GM23338 (cell line): ENCODE measurements around the gene GET4. TPM values are rescaled to one million over a fixed set of nuclear protein-coding genes. Genes with fewer than 3 reads are reported as not detected.

Experiments
- ATAC-seq: fragments of 200-7000 bp; cut with Tn5 transposase; 3 replicates; pipeline ENCODE4 v1.9.1; 2020
- DNase-seq: peaks from one replicate; pipeline ENCODE4 v3.0.0-alpha.2; 2015; ENCODE audit warnings: low spot score
- H2AFZ ChIP-seq: fragments of 200-600 bp; sonication (generic); 2 replicates; pipeline ENCODE4 v1.8.0; 2016; ENCODE audit warnings: antibody characterized with exemption, mild to moderate bottlenecking, moderate library complexity
- H3F3A ChIP-seq: fragments of 200-600 bp; sonication (generic); replicated peaks from 2 replicates; pipeline ENCODE4 v1.8.0; 2017; ENCODE audit warnings: antibody characterized with exemption, mixed run types, low read depth
- H3K27ac ChIP-seq: fragments of 200-600 bp; sonication (generic); 2 replicates; pipeline ENCODE4 v1.6.1; 2016; ENCODE audit warnings: low read depth
- H3K27me3 ChIP-seq: fragments of 200-600 bp; sonication (generic); 2 replicates; pipeline ENCODE4 v1.8.0; 2016; ENCODE audit warnings: mild to moderate bottlenecking, mixed run types, moderate library complexity; ENCODE audit not compliant: insufficient read depth
- H3K36me3 ChIP-seq: fragments of 200-600 bp; sonication (generic); 2 replicates; pipeline ENCODE4 v1.8.0; 2016; ENCODE audit warnings: mild to moderate bottlenecking; ENCODE audit not compliant: insufficient read depth
- H3K4me1 ChIP-seq: fragments of 200-600 bp; sonication (generic); 2 replicates; pipeline ENCODE4 v1.8.0; 2016; ENCODE audit warnings: mild to moderate bottlenecking, moderate library complexity; ENCODE audit not compliant: insufficient read depth
- H3K4me2 ChIP-seq: fragments of 200-600 bp; sonication (generic); 2 replicates; pipeline ENCODE4 v1.7.1; 2017; ENCODE audit warnings: mixed run types
- H3K4me3 ChIP-seq: fragments of 200-600 bp; sonication (generic); 2 replicates; pipeline ENCODE4 v1.6.1; 2016; ENCODE audit warnings: mixed run types
- H3K79me2 ChIP-seq: fragments of 200-600 bp; sonication (generic); replicated peaks from 2 replicates; pipeline ENCODE4 v1.8.0; 2017; ENCODE audit warnings: mild to moderate bottlenecking; ENCODE audit not compliant: insufficient read depth
- H3K9me2 ChIP-seq: fragments of 200-600 bp; sonication (generic); 2 replicates; pipeline ENCODE4 v1.8.0; 2017; ENCODE audit not compliant: insufficient read depth
- H4K20me1 ChIP-seq: fragments of 200-600 bp; sonication (generic); replicated peaks from 2 replicates; pipeline ENCODE4 v1.8.0; 2017; ENCODE audit warnings: mild to moderate bottlenecking; ENCODE audit not compliant: insufficient read depth
- H3K27ac Mint-ChIP-seq: 2 replicates; pipeline ENCODE4 v1.8.0; 2020; ENCODE audit warnings: inconsistent platforms, mild to moderate bottlenecking, moderate library complexity, mixed read lengths
- H3K27me3 Mint-ChIP-seq: 3 replicates; pipeline ENCODE4 v1.8.0; 2022; ENCODE audit warnings: low read depth, mild to moderate bottlenecking, moderate library complexity, mixed read lengths, inconsistent platforms; ENCODE audit not compliant: insufficient read depth, poor library complexity
- H3K36me3 Mint-ChIP-seq: 3 replicates; pipeline ENCODE4 v1.8.0; 2021; ENCODE audit warnings: low read depth, mild to moderate bottlenecking, inconsistent platforms, moderate library complexity, mixed read lengths
- H3K4me1 Mint-ChIP-seq: 3 replicates; pipeline ENCODE4 v1.8.0; 2020; ENCODE audit warnings: mild to moderate bottlenecking, inconsistent platforms, mixed read lengths
- H3K4me3 Mint-ChIP-seq: 3 replicates; pipeline ENCODE4 v1.8.0; 2021; ENCODE audit warnings: moderate library complexity, mild to moderate bottlenecking, inconsistent platforms, mixed read lengths
- H3K9me3 Mint-ChIP-seq: 3 replicates; pipeline ENCODE4 v1.8.0; 2020; ENCODE audit warnings: moderate library complexity, mild to moderate bottlenecking, inconsistent platforms, mixed read lengths
- CREB1 ChIP-seq: fragments of 250-450 bp; sonication (Bioruptor Pico); IDR thresholded peaks from 2 replicates; pipeline ENCODE4 v1.5.0; 2020; ENCODE audit warnings: low read depth, mild to moderate bottlenecking, moderate library complexity
- EZH2 ChIP-seq: fragments of 200-600 bp; sonication (generic); IDR thresholded peaks from one replicate; pipeline ENCODE4 v1.8.0; 2017; ENCODE audit warnings: antibody characterized with exemption, mild to moderate bottlenecking, low read depth; ENCODE audit not compliant: unreplicated experiment
- EZH2phosphoT487 ChIP-seq: fragments of 200-600 bp; sonication (generic); IDR thresholded peaks from one replicate; pipeline ENCODE4 v1.8.1; 2018; ENCODE audit warnings: antibody characterized with exemption; ENCODE audit not compliant: unreplicated experiment
- JUNB ChIP-seq: IDR thresholded peaks from one replicate; pipeline ENCODE4 v1.6.1; 2016; ENCODE audit warnings: antibody characterized with exemption; ENCODE audit not compliant: unreplicated experiment
- NANOG ChIP-seq: IDR thresholded peaks from 2 replicates; pipeline ENCODE4 v1.6.1; 2016; ENCODE audit warnings: antibody characterized with exemption, borderline replicate concordance
- POLR2AphosphoS5 ChIP-seq: IDR thresholded peaks from 2 replicates; pipeline ENCODE4 v1.6.1; 2016; ENCODE audit warnings: antibody characterized with exemption, low read depth
- STAT1 ChIP-seq: IDR thresholded peaks from one replicate; pipeline ENCODE4 v1.6.1; 2016; ENCODE audit warnings: antibody characterized with exemption; ENCODE audit not compliant: unreplicated experiment
- ZNF114 ChIP-seq: fragments of 250-450 bp; sonication (Bioruptor Pico); IDR thresholded peaks from 2 replicates; pipeline ENCODE4 v1.5.0; 2020; ENCODE audit warnings: mild to moderate bottlenecking, moderate library complexity
- ZNF331 ChIP-seq: fragments of 250-450 bp; sonication (Bioruptor Pico); IDR thresholded peaks from 2 replicates; pipeline ENCODE4 v1.5.0; 2020; ENCODE audit warnings: low read depth, mild to moderate bottlenecking, moderate library complexity
- polyA plus RNA-seq: library from polyadenylated mRNA; unstranded; fragments of >200 nt; fragmentation: Nextera tagmentation; extraction: Ambion mirVana; gene quantifications from 2 replicates; pipeline ENCODE4 v1.2.1, GENCODE V29; 2016
- total RNA-seq: library from RNA; depleted of rRNA; stranded (reverse); fragments of >200 nt; shearing (Covaris generic); gene quantifications from 2 replicates; pipeline ENCODE4 v1.2.3, GENCODE V29; 2014
- TF ChIP-seq, protein P1 (sequence below): fragments of 250-450 bp; sonication (Bioruptor Pico); IDR thresholded peaks from 2 replicates; pipeline ENCODE4 v1.5.0; 2020; ENCODE audit warnings: mild to moderate bottlenecking, moderate library complexity
- TF ChIP-seq, protein P2 (sequence below), 2 experiments: fragments of 200-600 bp in 1 of 2; sonication (generic) in 1 of 2; conservative IDR thresholded peaks; 2 replicates each; pipeline versions ENCODE4 v1.5.1 to v1.6.1; 2016 to 2017; ENCODE audit warnings: antibody characterized with exemption in 2 of 2, low read depth in 2 of 2, mild to moderate bottlenecking in 2 of 2, moderate library complexity in 1 of 2
- TF ChIP-seq, protein P3 (sequence below): IDR thresholded peaks from one replicate; pipeline ENCODE4 v1.6.1; 2018; ENCODE audit warnings: antibody characterized with exemption; ENCODE audit not compliant: unreplicated experiment
- TF ChIP-seq, protein P4 (sequence below): IDR thresholded peaks from 2 replicates; pipeline ENCODE4 v1.6.1; 2016; ENCODE audit warnings: antibody characterized with exemption

GET4 gene
- total and polyA plus RNA-seq, 2 experiments from 2014 or later, result 48.0 to 79.1 TPM

DNA sequence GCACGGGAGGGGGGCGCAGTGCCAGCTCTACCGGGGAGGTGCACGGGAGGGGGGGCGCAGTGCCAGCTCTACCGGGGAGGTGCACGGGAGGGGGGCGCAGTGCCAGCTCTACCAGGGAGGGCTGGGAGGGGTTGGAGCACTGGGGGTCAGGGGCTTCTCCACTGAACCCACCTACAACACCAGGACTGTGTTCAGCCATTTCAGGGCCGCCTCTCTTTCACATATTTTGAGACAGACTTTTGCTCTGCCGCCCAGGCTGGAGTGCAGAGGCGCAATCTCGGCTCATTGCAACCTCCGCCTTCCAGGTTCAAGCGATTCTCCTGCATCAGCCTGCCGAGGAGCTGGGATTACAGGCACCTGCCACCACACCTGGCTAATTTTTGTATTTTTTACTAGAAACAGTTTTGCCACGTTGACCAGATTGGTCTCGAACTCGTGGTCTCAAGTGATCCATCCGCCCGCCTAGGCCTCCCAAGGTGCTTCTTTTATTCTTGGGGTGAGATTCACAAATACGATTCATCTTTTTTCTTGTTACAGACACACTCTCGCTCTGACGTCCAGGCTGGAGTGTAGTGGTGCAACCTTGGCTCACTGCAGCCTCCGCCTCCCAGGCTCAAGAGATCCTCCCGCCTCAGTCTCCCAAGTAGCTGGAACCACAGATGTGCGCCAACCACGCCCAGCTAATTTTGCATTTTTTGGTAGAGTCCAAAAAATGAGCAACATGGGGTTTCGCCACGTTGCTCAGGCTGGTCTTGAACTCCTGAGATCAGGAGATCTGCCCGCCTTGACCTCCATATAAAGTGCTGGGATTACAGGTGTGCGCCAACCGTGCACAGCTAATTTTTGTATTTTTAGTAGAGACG, 41.1 kb downstream of the GET4 start:
- Histone ChIP-seq H3K27me3 (no peaks in the 10 kb centered on the region), H3K4me3 (no peak overlapping the region), H3K27ac (no peak overlapping the region), H3K9me2 (no peaks in the 10 kb centered on the region), H4K20me1 (no peaks in the 10 kb centered on the region), H3K4me2 (no peak overlapping the region), H3K36me3 (no peaks in the 10 kb centered on the region), H3F3A (no peaks in the 10 kb centered on the region), H3K4me1 (no peaks in the 10 kb centered on the region), H2AFZ (no peak overlapping the region), H3K79me2 (no peaks in the 10 kb centered on the region)
- no peaks in the 10 kb centered on the region; the same call in 2 of the 3 replicates for H3K4me1 Mint-ChIP-seq
- no peak for TF ChIP-seq POLR2AphosphoS5
- no peak for TF ChIP-seq EZH2phosphoT487
- TF ChIP-seq EZH2, result no peak
- TF ChIP-seq STAT1, result no peak
- TF ChIP-seq, protein P1, sequence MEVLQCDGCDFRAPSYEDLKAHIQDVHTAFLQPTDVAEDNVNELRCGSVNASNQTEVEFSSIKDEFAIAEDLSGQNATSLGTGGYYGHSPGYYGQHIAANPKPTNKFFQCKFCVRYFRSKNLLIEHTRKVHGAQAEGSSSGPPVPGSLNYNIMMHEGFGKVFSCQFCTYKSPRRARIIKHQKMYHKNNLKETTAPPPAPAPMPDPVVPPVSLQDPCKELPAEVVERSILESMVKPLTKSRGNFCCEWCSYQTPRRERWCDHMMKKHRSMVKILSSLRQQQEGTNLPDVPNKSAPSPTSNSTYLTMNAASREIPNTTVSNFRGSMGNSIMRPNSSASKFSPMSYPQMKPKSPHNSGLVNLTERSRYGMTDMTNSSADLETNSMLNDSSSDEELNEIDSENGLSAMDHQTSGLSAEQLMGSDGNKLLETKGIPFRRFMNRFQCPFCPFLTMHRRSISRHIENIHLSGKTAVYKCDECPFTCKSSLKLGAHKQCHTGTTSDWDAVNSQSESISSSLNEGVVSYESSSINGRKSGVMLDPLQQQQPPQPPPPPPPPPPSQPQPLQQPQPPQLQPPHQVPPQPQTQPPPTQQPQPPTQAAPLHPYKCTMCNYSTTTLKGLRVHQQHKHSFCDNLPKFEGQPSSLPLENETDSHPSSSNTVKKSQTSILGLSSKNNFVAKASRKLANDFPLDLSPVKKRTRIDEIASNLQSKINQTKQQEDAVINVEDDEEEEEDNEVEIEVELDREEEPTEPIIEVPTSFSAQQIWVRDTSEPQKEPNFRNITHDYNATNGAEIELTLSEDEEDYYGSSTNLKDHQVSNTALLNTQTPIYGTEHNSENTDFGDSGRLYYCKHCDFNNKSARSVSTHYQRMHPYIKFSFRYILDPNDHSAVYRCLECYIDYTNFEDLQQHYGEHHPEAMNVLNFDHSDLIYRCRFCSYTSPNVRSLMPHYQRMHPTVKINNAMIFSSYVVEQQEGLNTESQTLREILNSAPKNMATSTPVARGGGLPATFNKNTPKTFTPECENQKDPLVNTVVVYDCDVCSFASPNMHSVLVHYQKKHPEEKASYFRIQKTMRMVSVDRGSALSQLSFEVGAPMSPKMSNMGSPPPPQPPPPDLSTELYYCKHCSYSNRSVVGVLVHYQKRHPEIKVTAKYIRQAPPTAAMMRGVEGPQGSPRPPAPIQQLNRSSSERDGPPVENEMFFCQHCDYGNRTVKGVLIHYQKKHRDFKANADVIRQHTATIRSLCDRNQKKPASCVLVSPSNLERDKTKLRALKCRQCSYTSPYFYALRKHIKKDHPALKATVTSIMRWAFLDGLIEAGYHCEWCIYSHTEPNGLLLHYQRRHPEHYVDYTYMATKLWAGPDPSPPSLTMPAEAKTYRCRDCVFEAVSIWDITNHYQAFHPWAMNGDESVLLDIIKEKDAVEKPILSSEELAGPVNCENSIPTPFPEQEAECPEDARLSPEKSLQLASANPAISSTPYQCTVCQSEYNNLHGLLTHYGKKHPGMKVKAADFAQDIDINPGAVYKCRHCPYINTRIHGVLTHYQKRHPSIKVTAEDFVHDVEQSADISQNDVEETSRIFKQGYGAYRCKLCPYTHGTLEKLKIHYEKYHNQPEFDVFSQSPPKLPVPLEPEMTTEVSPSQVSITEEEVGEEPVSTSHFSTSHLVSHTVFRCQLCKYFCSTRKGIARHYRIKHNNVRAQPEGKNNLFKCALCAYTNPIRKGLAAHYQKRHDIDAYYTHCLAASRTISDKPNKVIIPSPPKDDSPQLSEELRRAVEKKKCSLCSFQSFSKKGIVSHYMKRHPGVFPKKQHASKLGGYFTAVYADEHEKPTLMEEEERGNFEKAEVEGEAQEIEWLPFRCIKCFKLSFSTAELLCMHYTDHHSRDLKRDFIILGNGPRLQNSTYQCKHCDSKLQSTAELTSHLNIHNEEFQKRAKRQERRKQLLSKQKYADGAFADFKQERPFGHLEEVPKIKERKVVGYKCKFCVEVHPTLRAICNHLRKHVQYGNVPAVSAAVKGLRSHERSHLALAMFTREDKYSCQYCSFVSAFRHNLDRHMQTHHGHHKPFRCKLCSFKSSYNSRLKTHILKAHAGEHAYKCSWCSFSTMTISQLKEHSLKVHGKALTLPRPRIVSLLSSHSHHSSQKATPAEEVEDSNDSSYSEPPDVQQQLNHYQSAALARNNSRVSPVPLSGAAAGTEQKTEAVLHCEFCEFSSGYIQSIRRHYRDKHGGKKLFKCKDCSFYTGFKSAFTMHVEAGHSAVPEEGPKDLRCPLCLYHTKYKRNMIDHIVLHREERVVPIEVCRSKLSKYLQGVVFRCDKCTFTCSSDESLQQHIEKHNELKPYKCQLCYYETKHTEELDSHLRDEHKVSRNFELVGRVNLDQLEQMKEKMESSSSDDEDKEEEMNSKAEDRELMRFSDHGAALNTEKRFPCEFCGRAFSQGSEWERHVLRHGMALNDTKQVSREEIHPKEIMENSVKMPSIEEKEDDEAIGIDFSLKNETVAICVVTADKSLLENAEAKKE (CRISPR knock-in tag), result no peak
- TF ChIP-seq, protein P2, sequence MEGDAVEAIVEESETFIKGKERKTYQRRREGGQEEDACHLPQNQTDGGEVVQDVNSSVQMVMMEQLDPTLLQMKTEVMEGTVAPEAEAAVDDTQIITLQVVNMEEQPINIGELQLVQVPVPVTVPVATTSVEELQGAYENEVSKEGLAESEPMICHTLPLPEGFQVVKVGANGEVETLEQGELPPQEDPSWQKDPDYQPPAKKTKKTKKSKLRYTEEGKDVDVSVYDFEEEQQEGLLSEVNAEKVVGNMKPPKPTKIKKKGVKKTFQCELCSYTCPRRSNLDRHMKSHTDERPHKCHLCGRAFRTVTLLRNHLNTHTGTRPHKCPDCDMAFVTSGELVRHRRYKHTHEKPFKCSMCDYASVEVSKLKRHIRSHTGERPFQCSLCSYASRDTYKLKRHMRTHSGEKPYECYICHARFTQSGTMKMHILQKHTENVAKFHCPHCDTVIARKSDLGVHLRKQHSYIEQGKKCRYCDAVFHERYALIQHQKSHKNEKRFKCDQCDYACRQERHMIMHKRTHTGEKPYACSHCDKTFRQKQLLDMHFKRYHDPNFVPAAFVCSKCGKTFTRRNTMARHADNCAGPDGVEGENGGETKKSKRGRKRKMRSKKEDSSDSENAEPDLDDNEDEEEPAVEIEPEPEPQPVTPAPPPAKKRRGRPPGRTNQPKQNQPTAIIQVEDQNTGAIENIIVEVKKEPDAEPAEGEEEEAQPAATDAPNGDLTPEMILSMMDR (conservative IDR thresholded peaks at IDR 0.05; ENCODE audit: low read depth in 2 of 2), result no peak
- TF ChIP-seq ZNF331 (CRISPR knock-in tag), result no peak
- TF ChIP-seq CREB1 (CRISPR knock-in tag), result no peak
- TF ChIP-seq, protein P3, sequence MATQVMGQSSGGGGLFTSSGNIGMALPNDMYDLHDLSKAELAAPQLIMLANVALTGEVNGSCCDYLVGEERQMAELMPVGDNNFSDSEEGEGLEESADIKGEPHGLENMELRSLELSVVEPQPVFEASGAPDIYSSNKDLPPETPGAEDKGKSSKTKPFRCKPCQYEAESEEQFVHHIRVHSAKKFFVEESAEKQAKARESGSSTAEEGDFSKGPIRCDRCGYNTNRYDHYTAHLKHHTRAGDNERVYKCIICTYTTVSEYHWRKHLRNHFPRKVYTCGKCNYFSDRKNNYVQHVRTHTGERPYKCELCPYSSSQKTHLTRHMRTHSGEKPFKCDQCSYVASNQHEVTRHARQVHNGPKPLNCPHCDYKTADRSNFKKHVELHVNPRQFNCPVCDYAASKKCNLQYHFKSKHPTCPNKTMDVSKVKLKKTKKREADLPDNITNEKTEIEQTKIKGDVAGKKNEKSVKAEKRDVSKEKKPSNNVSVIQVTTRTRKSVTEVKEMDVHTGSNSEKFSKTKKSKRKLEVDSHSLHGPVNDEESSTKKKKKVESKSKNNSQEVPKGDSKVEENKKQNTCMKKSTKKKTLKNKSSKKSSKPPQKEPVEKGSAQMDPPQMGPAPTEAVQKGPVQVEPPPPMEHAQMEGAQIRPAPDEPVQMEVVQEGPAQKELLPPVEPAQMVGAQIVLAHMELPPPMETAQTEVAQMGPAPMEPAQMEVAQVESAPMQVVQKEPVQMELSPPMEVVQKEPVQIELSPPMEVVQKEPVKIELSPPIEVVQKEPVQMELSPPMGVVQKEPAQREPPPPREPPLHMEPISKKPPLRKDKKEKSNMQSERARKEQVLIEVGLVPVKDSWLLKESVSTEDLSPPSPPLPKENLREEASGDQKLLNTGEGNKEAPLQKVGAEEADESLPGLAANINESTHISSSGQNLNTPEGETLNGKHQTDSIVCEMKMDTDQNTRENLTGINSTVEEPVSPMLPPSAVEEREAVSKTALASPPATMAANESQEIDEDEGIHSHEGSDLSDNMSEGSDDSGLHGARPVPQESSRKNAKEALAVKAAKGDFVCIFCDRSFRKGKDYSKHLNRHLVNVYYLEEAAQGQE, result no peak
- TF ChIP-seq, protein P4, sequence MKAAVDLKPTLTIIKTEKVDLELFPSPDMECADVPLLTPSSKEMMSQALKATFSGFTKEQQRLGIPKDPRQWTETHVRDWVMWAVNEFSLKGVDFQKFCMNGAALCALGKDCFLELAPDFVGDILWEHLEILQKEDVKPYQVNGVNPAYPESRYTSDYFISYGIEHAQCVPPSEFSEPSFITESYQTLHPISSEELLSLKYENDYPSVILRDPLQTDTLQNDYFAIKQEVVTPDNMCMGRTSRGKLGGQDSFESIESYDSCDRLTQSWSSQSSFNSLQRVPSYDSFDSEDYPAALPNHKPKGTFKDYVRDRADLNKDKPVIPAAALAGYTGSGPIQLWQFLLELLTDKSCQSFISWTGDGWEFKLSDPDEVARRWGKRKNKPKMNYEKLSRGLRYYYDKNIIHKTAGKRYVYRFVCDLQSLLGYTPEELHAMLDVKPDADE, result no peak
- TF ChIP-seq ZNF114 (CRISPR knock-in tag), result no peak
- TF ChIP-seq JUNB, result no peak
- no peak for TF ChIP-seq NANOG
- H3K27me3 Mint-ChIP-seq, result peaks cover 16% of the 10 kb centered on the region
- H3K36me3 Mint-ChIP-seq, result no peaks in the 10 kb centered on the region
- ATAC-seq (no peak), DNase-seq (no peak)
- H3K27ac Mint-ChIP-seq, result no peak overlapping the region
- H3K4me3 Mint-ChIP-seq, result no peak overlapping the region
- no peaks in the 10 kb centered on the region for H3K9me3 Mint-ChIP-seq
